Neuron (in vitro differentiated cells): ENCODE measurements around the gene UCHL1.
"Not testable (repeated sequence)": the region's sequence is repeated elsewhere in the genome, so short reads cannot be mapped to it uniquely, and the experiment has no call there.

Source experiments
- H2AFZ ChIP-seq: one replicate; pipeline ENCODE4 v1.6.1; 2013; ENCODE audit warnings: low read depth, mild to moderate bottlenecking, inconsistent platforms, low read length, moderate library complexity
- H3K27me3 ChIP-seq: one replicate; pipeline ENCODE4 v1.6.1; 2013; ENCODE audit warnings: low read length; ENCODE audit not compliant: insufficient read depth
- H3K36me3 ChIP-seq: one replicate; pipeline ENCODE4 v1.6.1; 2013; ENCODE audit warnings: low read length; ENCODE audit not compliant: insufficient read depth
- H3K4me1 ChIP-seq: one replicate; pipeline ENCODE4 v1.6.1; 2013; ENCODE audit warnings: low read length; ENCODE audit not compliant: insufficient read depth
- H3K4me3 ChIP-seq: 2 replicates; pipeline ENCODE4 v1.5.1; 2013; ENCODE audit warnings: mild to moderate bottlenecking, low read length, moderate library complexity
- H3K9me3 ChIP-seq: one replicate; pipeline ENCODE4 v1.6.1; 2013; ENCODE audit warnings: low read length

Gene UCHL1

DNA sequence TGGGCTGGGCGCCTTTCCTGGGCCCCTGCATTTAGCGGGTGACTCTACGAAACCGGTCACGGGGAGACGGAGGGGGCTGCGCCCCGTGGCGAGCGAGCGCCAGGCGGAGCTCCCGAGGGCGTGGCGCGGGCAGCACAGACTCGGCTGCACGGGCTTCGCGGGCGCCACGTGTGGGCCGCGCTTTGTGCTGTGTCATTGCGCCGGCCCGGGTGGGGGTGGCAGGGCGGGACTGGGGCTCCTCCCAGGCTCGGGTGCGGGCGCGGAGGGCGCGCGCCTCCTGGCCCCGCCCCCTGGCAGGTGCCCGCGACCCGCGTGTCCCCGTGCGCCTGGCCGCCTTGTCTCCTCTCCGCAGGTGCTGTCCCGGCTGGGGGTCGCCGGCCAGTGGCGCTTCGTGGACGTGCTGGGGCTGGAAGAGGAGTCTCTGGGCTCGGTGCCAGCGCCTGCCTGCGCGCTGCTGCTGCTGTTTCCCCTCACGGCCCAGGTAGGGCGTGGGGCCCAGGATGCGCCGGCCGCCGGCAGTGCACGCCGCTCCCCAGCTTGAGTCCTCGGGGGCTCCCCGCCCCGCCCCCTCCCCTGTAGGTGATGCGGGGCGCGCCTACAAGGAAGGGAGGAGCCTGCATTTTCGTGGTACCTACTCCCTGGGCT, 651 bp downstream of the UCHL1 start:
- Histone ChIP-seq H2AFZ (peak overlapping the region; percentile 82), H3K27me3 (no peaks in the 10 kb centered on the region), H3K4me3 (peak overlapping the region; percentile 65), H3K9me3 (no peaks in the 10 kb centered on the region), H3K36me3 (peaks cover 26% of the 10 kb centered on the region), H3K4me1 (peaks cover 11% of the 10 kb centered on the region)

DNA sequence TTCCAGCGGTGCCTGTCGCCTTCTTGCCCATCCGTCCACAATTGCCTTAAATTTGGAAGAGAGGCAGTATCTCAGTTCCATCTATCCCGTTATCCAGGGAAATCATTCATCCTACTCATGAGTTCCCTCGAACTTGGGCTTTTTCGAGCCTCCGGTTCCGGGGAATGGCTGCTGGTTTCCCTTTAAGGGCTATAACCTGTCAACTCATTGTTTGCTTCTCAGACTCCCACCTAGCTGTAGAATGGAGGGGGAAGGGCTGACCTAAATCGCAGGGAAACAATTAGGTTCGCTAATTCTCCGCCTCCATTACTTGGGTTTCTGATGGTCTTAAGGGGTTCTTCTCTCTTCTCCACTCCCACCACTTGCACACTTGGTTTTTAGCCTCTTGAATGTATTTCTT, 1.2 kb downstream of the UCHL1 start:
- H3K9me3 ChIP-seq = no peaks in the 10 kb centered on the region
- no peak overlapping the region for H2AFZ ChIP-seq
- peaks cover 31% of the 10 kb centered on the region for H3K36me3 ChIP-seq
- peaks cover 11% of the 10 kb centered on the region for H3K4me1 ChIP-seq
- H3K4me3 ChIP-seq = peak overlapping the region; percentile 65
- H3K27me3 ChIP-seq = no peaks in the 10 kb centered on the region

- peaks cover 15% of the 10 kb centered on the region for H3K4me1 ChIP-seq
Observed at GRCh38 chr4:41258783-41259182, 2.1 kb downstream of the UCHL1 start.

DNA sequence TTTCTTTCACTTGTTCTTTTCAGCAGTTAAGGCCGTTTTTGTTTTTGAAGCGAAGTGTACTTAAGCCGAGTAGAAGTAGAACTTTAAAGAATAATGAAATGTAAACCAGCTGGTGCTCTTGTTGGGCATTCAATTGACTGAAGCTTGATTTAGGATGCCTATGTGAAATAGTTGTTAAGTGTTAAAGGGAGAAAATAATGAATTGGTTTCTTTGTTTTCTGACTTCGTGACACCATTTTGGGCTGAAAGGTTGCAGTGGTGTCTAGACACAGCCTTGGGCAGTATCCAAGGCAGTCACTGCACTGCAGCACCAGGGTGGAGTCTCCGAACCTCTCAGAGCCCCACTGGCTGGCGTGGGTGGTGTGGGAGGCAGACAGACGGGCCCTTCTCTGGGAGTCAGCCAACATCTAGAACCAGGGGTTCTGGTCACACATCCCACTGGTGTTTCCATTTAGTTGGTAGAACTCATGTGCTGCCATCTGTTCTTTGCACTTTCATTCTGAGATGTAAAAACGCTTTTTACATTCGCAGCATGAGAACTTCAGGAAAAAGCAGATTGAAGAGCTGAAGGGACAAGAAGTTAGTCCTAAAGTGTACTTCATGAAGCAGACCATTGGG, 3.5 kb downstream of the UCHL1 start:
- H3K27me3 ChIP-seq = no peaks in the 10 kb centered on the region
- H3K9me3 ChIP-seq = no peaks in the 10 kb centered on the region
- H2AFZ ChIP-seq = no peak overlapping the region
- peaks cover 50% of the 10 kb centered on the region for H3K36me3 ChIP-seq
- no peak overlapping the region for H3K4me3 ChIP-seq
- peaks cover 17% of the 10 kb centered on the region for H3K4me1 ChIP-seq

More at GRCh38 chr4:41258783-41259182, 2.1 kb downstream of the UCHL1 start:
- Histone ChIP-seq H3K4me3 (no peak overlapping the region), H3K27me3 (no peaks in the 10 kb centered on the region), H3K9me3 (no peaks in the 10 kb centered on the region), H2AFZ (no peak overlapping the region), H3K36me3 (peaks cover 37% of the 10 kb centered on the region)

DNA sequence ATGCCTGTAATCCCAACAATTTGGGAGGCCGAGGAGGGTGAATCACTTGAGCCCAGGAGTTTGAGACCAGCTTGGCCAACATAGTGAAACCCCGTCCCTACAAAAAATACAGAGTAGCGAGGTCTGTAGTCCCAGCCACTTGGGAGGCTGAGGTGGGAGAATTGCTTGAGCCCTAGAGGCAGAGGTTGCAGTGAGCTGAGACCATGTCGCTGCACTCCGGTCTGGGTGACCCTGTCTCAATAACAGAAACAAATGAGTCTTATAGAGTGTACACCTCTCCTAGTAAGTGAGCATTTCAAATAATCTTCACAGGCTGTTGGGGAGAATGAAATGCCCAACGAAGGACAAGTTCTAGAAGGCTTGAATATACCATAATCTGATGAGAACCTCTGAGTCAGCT, 5.5 kb downstream of the UCHL1 start:
- Histone ChIP-seq H3K4me1 (peaks cover 12% of the 10 kb centered on the region), H3K36me3 (peaks cover 67% of the 10 kb centered on the region), H3K27me3 (no peaks in the 10 kb centered on the region), H3K9me3 (no peaks in the 10 kb centered on the region), H3K4me3 (no peak overlapping the region), H2AFZ (no peak overlapping the region)

GRCh38 chr4:41264212-41264611, 7.5 kb downstream of the UCHL1 start:
- H3K36me3 ChIP-seq = peaks cover 68% of the 10 kb centered on the region

DNA sequence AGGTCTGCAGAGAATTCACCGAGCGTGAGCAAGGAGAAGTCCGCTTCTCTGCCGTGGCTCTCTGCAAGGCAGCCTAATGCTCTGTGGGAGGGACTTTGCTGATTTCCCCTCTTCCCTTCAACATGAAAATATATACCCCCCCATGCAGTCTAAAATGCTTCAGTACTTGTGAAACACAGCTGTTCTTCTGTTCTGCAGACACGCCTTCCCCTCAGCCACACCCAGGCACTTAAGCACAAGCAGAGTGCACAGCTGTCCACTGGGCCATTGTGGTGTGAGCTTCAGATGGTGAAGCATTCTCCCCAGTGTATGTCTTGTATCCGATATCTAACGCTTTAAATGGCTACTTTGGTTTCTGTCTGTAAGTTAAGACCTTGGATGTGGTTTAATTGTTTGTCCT, 11.3 kb downstream of the UCHL1 start:
- no peaks in the 10 kb centered on the region for H3K9me3 ChIP-seq
- H3K4me1 ChIP-seq = peaks cover 6% of the 10 kb centered on the region
- no peaks in the 10 kb centered on the region for H3K27me3 ChIP-seq
- no peak overlapping the region for H2AFZ ChIP-seq
- peaks cover 38% of the 10 kb centered on the region for H3K36me3 ChIP-seq
- H3K4me3 ChIP-seq = no peak overlapping the region

More at GRCh38 chr4:41264212-41264611, 7.5 kb downstream of the UCHL1 start:
- Histone ChIP-seq H3K4me1 (peaks cover 6% of the 10 kb centered on the region), H3K9me3 (no peaks in the 10 kb centered on the region), H3K4me3 (no peak overlapping the region), H2AFZ (no peak overlapping the region), H3K27me3 (no peaks in the 10 kb centered on the region)

- H2AFZ ChIP-seq = no peak overlapping the region
- peaks cover 30% of the 10 kb centered on the region for H3K36me3 ChIP-seq
Observed at GRCh38 chr4:41268721-41269517, 12.2 kb downstream of the UCHL1 start.

GRCh38 chr4:41269682-41270081, 13.0 kb downstream of the UCHL1 start:
- Histone ChIP-seq H3K4me1 (no peaks in the 10 kb centered on the region), H3K4me3 (no peak overlapping the region), H3K36me3 (peaks cover 23% of the 10 kb centered on the region), H3K9me3 (no peaks in the 10 kb centered on the region), H2AFZ (no peak overlapping the region), H3K27me3 (no peaks in the 10 kb centered on the region)

More at GRCh38 chr4:41268721-41269517, 12.2 kb downstream of the UCHL1 start:
- no peak overlapping the region for H3K4me3 ChIP-seq
- no peaks in the 10 kb centered on the region for H3K27me3 ChIP-seq
- H3K4me1 ChIP-seq = peaks cover under 1% of the 10 kb centered on the region
- no peaks in the 10 kb centered on the region for H3K9me3 ChIP-seq

DNA sequence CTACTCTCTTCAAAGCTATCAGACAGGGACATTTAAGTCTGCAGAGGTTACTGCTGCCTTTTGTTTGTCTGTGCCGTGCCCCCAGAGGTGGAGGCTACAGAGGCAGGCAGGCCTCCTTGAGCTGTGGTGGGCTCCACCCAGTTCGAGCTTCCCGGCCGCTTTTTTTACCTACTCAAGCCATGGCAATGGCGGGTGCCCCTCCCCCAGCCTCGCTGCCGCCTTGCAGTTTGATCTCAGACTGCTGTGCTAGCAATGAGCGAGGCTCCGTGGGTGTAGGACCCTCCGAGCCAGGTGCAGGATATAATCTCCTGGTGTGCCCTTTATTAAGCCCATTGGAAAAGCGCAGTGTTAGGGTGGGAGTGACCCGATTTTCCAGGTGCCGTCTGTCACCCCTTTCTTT, 19.2 kb downstream of the UCHL1 start:
- H3K4me1 ChIP-seq, H2AFZ ChIP-seq, H3K9me3 ChIP-seq, H3K4me3 ChIP-seq, H3K36me3 ChIP-seq, H3K27me3 ChIP-seq: not testable (repeated sequence)

GRCh38 chr4:41280010-41280409, 23.3 kb downstream of the UCHL1 start:
- Histone ChIP-seq H3K9me3 (peaks cover 3% of the 10 kb centered on the region), H3K4me1 (peaks cover 2% of the 10 kb centered on the region), H3K27me3 (no peaks in the 10 kb centered on the region), H2AFZ (no peak overlapping the region), H3K4me3 (no peak overlapping the region), H3K36me3 (no peaks in the 10 kb centered on the region)

- H3K4me3 ChIP-seq = no peak overlapping the region
- no peak overlapping the region for H2AFZ ChIP-seq
- H3K36me3 ChIP-seq = no peaks in the 10 kb centered on the region
- H3K9me3 ChIP-seq = peaks cover 3% of the 10 kb centered on the region
- H3K4me1 ChIP-seq = peaks cover 6% of the 10 kb centered on the region
- no peaks in the 10 kb centered on the region for H3K27me3 ChIP-seq
Observed at GRCh38 chr4:41281038-41281634, 24.4 kb downstream of the UCHL1 start.

DNA sequence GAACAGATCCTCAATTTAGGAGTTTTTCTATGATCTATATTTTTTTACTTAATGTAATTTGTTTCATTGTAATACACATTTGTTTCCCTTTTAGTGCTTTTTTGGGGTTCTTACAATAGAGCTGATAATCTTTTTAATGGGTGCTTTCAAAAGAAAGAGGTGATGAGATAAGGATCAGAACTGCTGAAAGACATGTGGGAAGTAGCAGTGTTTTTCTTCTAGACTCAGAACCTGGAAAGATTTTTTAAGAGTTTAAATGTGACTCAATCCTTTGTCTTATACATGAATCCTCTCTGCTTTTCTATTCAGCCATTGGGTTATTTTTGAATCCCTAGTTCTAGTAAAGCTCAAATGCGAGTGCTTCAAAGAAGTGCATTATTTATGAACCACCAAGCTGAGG, 25.6 kb downstream of the UCHL1 start:
- Histone ChIP-seq H3K4me3 (no peak overlapping the region), H3K9me3 (peaks cover 3% of the 10 kb centered on the region), H3K27me3 (no peaks in the 10 kb centered on the region), H3K4me1 (peaks cover 6% of the 10 kb centered on the region), H2AFZ (no peak overlapping the region), H3K36me3 (no peaks in the 10 kb centered on the region)
